GM23338 (cell line): ENCODE results near the gene SIVA1. TPM values are rescaled to one million over a fixed set of nuclear protein-coding genes. Genes with fewer than 3 reads are reported as not detected.

Experiments used
- ATAC-seq: fragments of 200-7000 bp; cut with Tn5 transposase; 3 replicates; pipeline ENCODE4 v1.9.1; 2020
- DNase-seq: peaks from one replicate; pipeline ENCODE4 v3.0.0-alpha.2; 2015; ENCODE audit warnings: low spot score
- H2AFZ ChIP-seq: fragments of 200-600 bp; sonication (generic); 2 replicates; pipeline ENCODE4 v1.8.0; 2016; ENCODE audit warnings: antibody characterized with exemption, mild to moderate bottlenecking, moderate library complexity
- H3F3A ChIP-seq: fragments of 200-600 bp; sonication (generic); replicated peaks from 2 replicates; pipeline ENCODE4 v1.8.0; 2017; ENCODE audit warnings: antibody characterized with exemption, mixed run types, low read depth
- H3K27ac ChIP-seq: fragments of 200-600 bp; sonication (generic); 2 replicates; pipeline ENCODE4 v1.6.1; 2016; ENCODE audit warnings: low read depth
- H3K27me3 ChIP-seq: fragments of 200-600 bp; sonication (generic); 2 replicates; pipeline ENCODE4 v1.8.0; 2016; ENCODE audit warnings: mild to moderate bottlenecking, mixed run types, moderate library complexity; ENCODE audit not compliant: insufficient read depth
- H3K36me3 ChIP-seq: fragments of 200-600 bp; sonication (generic); 2 replicates; pipeline ENCODE4 v1.8.0; 2016; ENCODE audit warnings: mild to moderate bottlenecking; ENCODE audit not compliant: insufficient read depth
- H3K4me1 ChIP-seq: fragments of 200-600 bp; sonication (generic); 2 replicates; pipeline ENCODE4 v1.8.0; 2016; ENCODE audit warnings: mild to moderate bottlenecking, moderate library complexity; ENCODE audit not compliant: insufficient read depth
- H3K4me2 ChIP-seq: fragments of 200-600 bp; sonication (generic); 2 replicates; pipeline ENCODE4 v1.7.1; 2017; ENCODE audit warnings: mixed run types
- H3K4me3 ChIP-seq: fragments of 200-600 bp; sonication (generic); 2 replicates; pipeline ENCODE4 v1.6.1; 2016; ENCODE audit warnings: mixed run types
- H3K79me2 ChIP-seq: fragments of 200-600 bp; sonication (generic); replicated peaks from 2 replicates; pipeline ENCODE4 v1.8.0; 2017; ENCODE audit warnings: mild to moderate bottlenecking; ENCODE audit not compliant: insufficient read depth
- H3K9me2 ChIP-seq: fragments of 200-600 bp; sonication (generic); 2 replicates; pipeline ENCODE4 v1.8.0; 2017; ENCODE audit not compliant: insufficient read depth
- H4K20me1 ChIP-seq: fragments of 200-600 bp; sonication (generic); replicated peaks from 2 replicates; pipeline ENCODE4 v1.8.0; 2017; ENCODE audit warnings: mild to moderate bottlenecking; ENCODE audit not compliant: insufficient read depth
- H3K27ac Mint-ChIP-seq: 2 replicates; pipeline ENCODE4 v1.8.0; 2020; ENCODE audit warnings: inconsistent platforms, mild to moderate bottlenecking, moderate library complexity, mixed read lengths
- H3K27me3 Mint-ChIP-seq: 3 replicates; pipeline ENCODE4 v1.8.0; 2022; ENCODE audit warnings: low read depth, mild to moderate bottlenecking, moderate library complexity, mixed read lengths, inconsistent platforms; ENCODE audit not compliant: insufficient read depth, poor library complexity
- H3K36me3 Mint-ChIP-seq: 3 replicates; pipeline ENCODE4 v1.8.0; 2021; ENCODE audit warnings: low read depth, mild to moderate bottlenecking, inconsistent platforms, moderate library complexity, mixed read lengths
- H3K4me1 Mint-ChIP-seq: 3 replicates; pipeline ENCODE4 v1.8.0; 2020; ENCODE audit warnings: mild to moderate bottlenecking, inconsistent platforms, mixed read lengths
- H3K4me3 Mint-ChIP-seq: 3 replicates; pipeline ENCODE4 v1.8.0; 2021; ENCODE audit warnings: moderate library complexity, mild to moderate bottlenecking, inconsistent platforms, mixed read lengths
- H3K9me3 Mint-ChIP-seq: 3 replicates; pipeline ENCODE4 v1.8.0; 2020; ENCODE audit warnings: moderate library complexity, mild to moderate bottlenecking, inconsistent platforms, mixed read lengths
- CREB1 ChIP-seq: fragments of 250-450 bp; sonication (Bioruptor Pico); IDR thresholded peaks from 2 replicates; pipeline ENCODE4 v1.5.0; 2020; ENCODE audit warnings: low read depth, mild to moderate bottlenecking, moderate library complexity
- EZH2 ChIP-seq: fragments of 200-600 bp; sonication (generic); IDR thresholded peaks from one replicate; pipeline ENCODE4 v1.8.0; 2017; ENCODE audit warnings: antibody characterized with exemption, mild to moderate bottlenecking, low read depth; ENCODE audit not compliant: unreplicated experiment
- EZH2phosphoT487 ChIP-seq: fragments of 200-600 bp; sonication (generic); IDR thresholded peaks from one replicate; pipeline ENCODE4 v1.8.1; 2018; ENCODE audit warnings: antibody characterized with exemption; ENCODE audit not compliant: unreplicated experiment
- JUNB ChIP-seq: IDR thresholded peaks from one replicate; pipeline ENCODE4 v1.6.1; 2016; ENCODE audit warnings: antibody characterized with exemption; ENCODE audit not compliant: unreplicated experiment
- POLR2AphosphoS5 ChIP-seq: IDR thresholded peaks from 2 replicates; pipeline ENCODE4 v1.6.1; 2016; ENCODE audit warnings: antibody characterized with exemption, low read depth
- REST ChIP-seq: IDR thresholded peaks from one replicate; pipeline ENCODE4 v1.6.1; 2018; ENCODE audit warnings: antibody characterized with exemption; ENCODE audit not compliant: unreplicated experiment
- polyA plus RNA-seq: library from polyadenylated mRNA; unstranded; fragments of >200 nt; fragmentation: Nextera tagmentation; extraction: Ambion mirVana; gene quantifications from 2 replicates; pipeline ENCODE4 v1.2.1, GENCODE V29; 2016
- total RNA-seq: library from RNA; depleted of rRNA; stranded (reverse); fragments of >200 nt; shearing (Covaris generic); gene quantifications from 2 replicates; pipeline ENCODE4 v1.2.3, GENCODE V29; 2014
- TF ChIP-seq, protein P1 (sequence below): fragments of 250-450 bp; sonication (Bioruptor Pico); IDR thresholded peaks from 2 replicates; pipeline ENCODE4 v1.5.0; 2020; ENCODE audit warnings: mild to moderate bottlenecking, moderate library complexity

SIVA1 gene
- total and polyA plus RNA-seq, 2 experiments from 2014 or later: 215 to 392 TPM

DNA sequence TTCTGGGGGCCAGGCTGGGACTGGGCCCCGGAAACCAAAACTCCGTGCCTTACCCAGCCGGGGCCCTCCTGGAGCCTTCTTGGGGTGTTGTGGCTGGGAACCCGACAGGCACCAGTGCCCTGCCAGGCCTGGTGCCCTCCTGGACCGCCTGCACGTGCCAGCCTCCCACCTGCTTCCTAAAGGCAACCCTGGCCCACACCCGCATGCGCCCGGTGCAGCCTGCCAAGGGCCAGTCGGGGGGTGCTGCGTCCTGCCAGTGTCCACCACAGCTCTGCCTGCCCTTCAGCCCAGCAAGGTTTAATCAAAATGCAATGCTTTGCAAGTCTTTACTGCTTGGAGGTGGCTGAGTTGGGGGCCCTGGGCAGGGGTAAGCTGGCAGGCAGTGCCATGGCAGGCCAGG, 34.1 kb upstream of the SIVA1 start (continued):
- no peak for TF ChIP-seq CREB1
- TF ChIP-seq EZH2: no peak
- no peak for TF ChIP-seq POLR2AphosphoS5
- no peak for TF ChIP-seq JUNB
- TF ChIP-seq, protein P1, sequence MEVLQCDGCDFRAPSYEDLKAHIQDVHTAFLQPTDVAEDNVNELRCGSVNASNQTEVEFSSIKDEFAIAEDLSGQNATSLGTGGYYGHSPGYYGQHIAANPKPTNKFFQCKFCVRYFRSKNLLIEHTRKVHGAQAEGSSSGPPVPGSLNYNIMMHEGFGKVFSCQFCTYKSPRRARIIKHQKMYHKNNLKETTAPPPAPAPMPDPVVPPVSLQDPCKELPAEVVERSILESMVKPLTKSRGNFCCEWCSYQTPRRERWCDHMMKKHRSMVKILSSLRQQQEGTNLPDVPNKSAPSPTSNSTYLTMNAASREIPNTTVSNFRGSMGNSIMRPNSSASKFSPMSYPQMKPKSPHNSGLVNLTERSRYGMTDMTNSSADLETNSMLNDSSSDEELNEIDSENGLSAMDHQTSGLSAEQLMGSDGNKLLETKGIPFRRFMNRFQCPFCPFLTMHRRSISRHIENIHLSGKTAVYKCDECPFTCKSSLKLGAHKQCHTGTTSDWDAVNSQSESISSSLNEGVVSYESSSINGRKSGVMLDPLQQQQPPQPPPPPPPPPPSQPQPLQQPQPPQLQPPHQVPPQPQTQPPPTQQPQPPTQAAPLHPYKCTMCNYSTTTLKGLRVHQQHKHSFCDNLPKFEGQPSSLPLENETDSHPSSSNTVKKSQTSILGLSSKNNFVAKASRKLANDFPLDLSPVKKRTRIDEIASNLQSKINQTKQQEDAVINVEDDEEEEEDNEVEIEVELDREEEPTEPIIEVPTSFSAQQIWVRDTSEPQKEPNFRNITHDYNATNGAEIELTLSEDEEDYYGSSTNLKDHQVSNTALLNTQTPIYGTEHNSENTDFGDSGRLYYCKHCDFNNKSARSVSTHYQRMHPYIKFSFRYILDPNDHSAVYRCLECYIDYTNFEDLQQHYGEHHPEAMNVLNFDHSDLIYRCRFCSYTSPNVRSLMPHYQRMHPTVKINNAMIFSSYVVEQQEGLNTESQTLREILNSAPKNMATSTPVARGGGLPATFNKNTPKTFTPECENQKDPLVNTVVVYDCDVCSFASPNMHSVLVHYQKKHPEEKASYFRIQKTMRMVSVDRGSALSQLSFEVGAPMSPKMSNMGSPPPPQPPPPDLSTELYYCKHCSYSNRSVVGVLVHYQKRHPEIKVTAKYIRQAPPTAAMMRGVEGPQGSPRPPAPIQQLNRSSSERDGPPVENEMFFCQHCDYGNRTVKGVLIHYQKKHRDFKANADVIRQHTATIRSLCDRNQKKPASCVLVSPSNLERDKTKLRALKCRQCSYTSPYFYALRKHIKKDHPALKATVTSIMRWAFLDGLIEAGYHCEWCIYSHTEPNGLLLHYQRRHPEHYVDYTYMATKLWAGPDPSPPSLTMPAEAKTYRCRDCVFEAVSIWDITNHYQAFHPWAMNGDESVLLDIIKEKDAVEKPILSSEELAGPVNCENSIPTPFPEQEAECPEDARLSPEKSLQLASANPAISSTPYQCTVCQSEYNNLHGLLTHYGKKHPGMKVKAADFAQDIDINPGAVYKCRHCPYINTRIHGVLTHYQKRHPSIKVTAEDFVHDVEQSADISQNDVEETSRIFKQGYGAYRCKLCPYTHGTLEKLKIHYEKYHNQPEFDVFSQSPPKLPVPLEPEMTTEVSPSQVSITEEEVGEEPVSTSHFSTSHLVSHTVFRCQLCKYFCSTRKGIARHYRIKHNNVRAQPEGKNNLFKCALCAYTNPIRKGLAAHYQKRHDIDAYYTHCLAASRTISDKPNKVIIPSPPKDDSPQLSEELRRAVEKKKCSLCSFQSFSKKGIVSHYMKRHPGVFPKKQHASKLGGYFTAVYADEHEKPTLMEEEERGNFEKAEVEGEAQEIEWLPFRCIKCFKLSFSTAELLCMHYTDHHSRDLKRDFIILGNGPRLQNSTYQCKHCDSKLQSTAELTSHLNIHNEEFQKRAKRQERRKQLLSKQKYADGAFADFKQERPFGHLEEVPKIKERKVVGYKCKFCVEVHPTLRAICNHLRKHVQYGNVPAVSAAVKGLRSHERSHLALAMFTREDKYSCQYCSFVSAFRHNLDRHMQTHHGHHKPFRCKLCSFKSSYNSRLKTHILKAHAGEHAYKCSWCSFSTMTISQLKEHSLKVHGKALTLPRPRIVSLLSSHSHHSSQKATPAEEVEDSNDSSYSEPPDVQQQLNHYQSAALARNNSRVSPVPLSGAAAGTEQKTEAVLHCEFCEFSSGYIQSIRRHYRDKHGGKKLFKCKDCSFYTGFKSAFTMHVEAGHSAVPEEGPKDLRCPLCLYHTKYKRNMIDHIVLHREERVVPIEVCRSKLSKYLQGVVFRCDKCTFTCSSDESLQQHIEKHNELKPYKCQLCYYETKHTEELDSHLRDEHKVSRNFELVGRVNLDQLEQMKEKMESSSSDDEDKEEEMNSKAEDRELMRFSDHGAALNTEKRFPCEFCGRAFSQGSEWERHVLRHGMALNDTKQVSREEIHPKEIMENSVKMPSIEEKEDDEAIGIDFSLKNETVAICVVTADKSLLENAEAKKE (CRISPR knock-in tag): no peak

GRCh38 chr14:104719343-104719742, 33.6 kb upstream of the SIVA1 start:
- Mint-ChIP-seq H3K4me3 (no peak overlapping the region), H3K9me3 (no peaks in the 10 kb centered on the region), H3K27ac (no peak overlapping the region), H3K27me3 (peaks cover 8% of the 10 kb centered on the region), H3K4me1 (peaks cover 4% of the 10 kb centered on the region; the same call in 1 of the 3 replicates), H3K36me3 (peaks cover 6% of the 10 kb centered on the region; the same call in 2 of the 3 replicates)
- Histone ChIP-seq H3K4me2 (no peak overlapping the region), H3K9me2 (no peaks in the 10 kb centered on the region), H3K27ac (no peak overlapping the region), H3K79me2 (no peaks in the 10 kb centered on the region), H3F3A (no peaks in the 10 kb centered on the region), H3K36me3 (no peaks in the 10 kb centered on the region), H4K20me1 (no peaks in the 10 kb centered on the region), H3K27me3 (no peaks in the 10 kb centered on the region), H3K4me1 (no peaks in the 10 kb centered on the region), H3K4me3 (no peak overlapping the region), H2AFZ (no peak overlapping the region)
- DNase-seq: no peak
- TF ChIP-seq CREB1 (no peak), EZH2phosphoT487 (no peak), REST (no peak)
- ATAC-seq: no peak
